ENCODE measurements around the gene P3R3URF.

P3R3URF gene

GRCh38 chr1:46196609-46197008 is 20.3 kb upstream of the P3R3URF start:
- no peak overlapping the region for H3K27ac ChIP-seq
- no peak for DNase-seq (ENCODE audit: low read depth, low spot score)

GRCh38 chr1:46194641-46195193 is 18.4 kb upstream of the P3R3URF start:
- no peak for DNase-seq (ENCODE audit: low read depth, low spot score)
- H3K27ac ChIP-seq: no peak overlapping the region

GRCh38 chr1:46193984-46194570 is 17.8 kb upstream of the P3R3URF start:
- DNase-seq (ENCODE audit: low read depth, low spot score): no peak
- no peak overlapping the region for H3K27ac ChIP-seq

GRCh38 chr1:46193285-46193684 is 17.0 kb upstream of the P3R3URF start:
- DNase-seq (ENCODE audit: low read depth, low spot score): no peak
- H3K27ac ChIP-seq: no peak overlapping the region

GRCh38 chr1:46192171-46192570 is 15.9 kb upstream of the P3R3URF start:
- H3K27ac ChIP-seq: no peak overlapping the region
- DNase-seq (ENCODE audit: low read depth, low spot score): no peak

- H3K27ac ChIP-seq: peak overlapping the region; percentile 69
Measured at GRCh38 chr1:46191033-46191701, 14.9 kb upstream of the P3R3URF start.

GRCh38 chr1:46190539-46190938 is 14.3 kb upstream of the P3R3URF start:
- no peak for DNase-seq (ENCODE audit: low read depth, low spot score)
- peak overlapping the region; percentile 69 for H3K27ac ChIP-seq

More at GRCh38 chr1:46191033-46191701, 14.9 kb upstream of the P3R3URF start:
- no peak for DNase-seq (ENCODE audit: low read depth, low spot score)

- no peak for DNase-seq (ENCODE audit: low read depth, low spot score)
- peak overlapping the region; percentile 69 for H3K27ac ChIP-seq
Measured at GRCh38 chr1:46188295-46189030, 12.2 kb upstream of the P3R3URF start.

GRCh38 chr1:46187106-46187869 is 11.0 kb upstream of the P3R3URF start:
- DNase-seq (ENCODE audit: low read depth, low spot score): no peak
- H3K27ac ChIP-seq: peak overlapping the region; percentile 69

GRCh38 chr1:46186076-46186475 is 9.8 kb upstream of the P3R3URF start:
- no peak for DNase-seq (ENCODE audit: low read depth, low spot score)
- H3K27ac ChIP-seq: peak overlapping the region; percentile 96

- DNase-seq (ENCODE audit: low read depth, low spot score): no peak
- H3K27ac ChIP-seq: peak overlapping the region; percentile 96
Measured at GRCh38 chr1:46184920-46185658, 8.8 kb upstream of the P3R3URF start.

- DNase-seq (ENCODE audit: low read depth, low spot score): no peak
- peak overlapping the region; percentile 96 for H3K27ac ChIP-seq
Measured at GRCh38 chr1:46183926-46184557, 7.8 kb upstream of the P3R3URF start.

- peak overlapping the region; percentile 96 for H3K27ac ChIP-seq
- peak; percentile 97 for DNase-seq (ENCODE audit: low read depth, low spot score)
Measured at GRCh38 chr1:46183079-46183847, 7.0 kb upstream of the P3R3URF start.

GRCh38 chr1:46181343-46182260 is 5.3 kb upstream of the P3R3URF start:
- peak overlapping the region; percentile 96 for H3K27ac ChIP-seq
- DNase-seq (ENCODE audit: low read depth, low spot score): peak; percentile 55

GRCh38 chr1:46180082-46180616 is 3.9 kb upstream of the P3R3URF start:
- peak overlapping the region; percentile 96 for H3K27ac ChIP-seq
- peak; percentile 64 for DNase-seq (ENCODE audit: low read depth, low spot score)

GRCh38 chr1:46179138-46180081 is 3.1 kb upstream of the P3R3URF start:
- peak overlapping the region; percentile 96 for H3K27ac ChIP-seq
- DNase-seq (ENCODE audit: low read depth, low spot score): peak; percentile 52

Measured in epithelial cell of prostate (primary cell).